Stimulated activated memory B cell treated with anti-CD40 and anti-IgM and Interleukin-4, amounts not matched to agents 10 μg/mL and 1 μg/mL and 100 μg/mL, for 72 hours (primary cell): ENCODE measurements around the gene ANKRD11.
"Not testable (repeated sequence)": the region's sequence is repeated elsewhere in the genome, so short reads cannot be mapped to it uniquely, and the experiment has no call there.

Experiments used
- ATAC-seq: fragments of 150-1000 bp; cut with Tn5 transposase; 2 replicates; pipeline ENCODE4 v1.10.0; 2021
- H3K27ac Mint-ChIP-seq: one replicate; pipeline ENCODE4 v1.8.0; 2022; ENCODE audit warnings: mild to moderate bottlenecking, mixed read lengths
- H3K27me3 Mint-ChIP-seq: one replicate; pipeline ENCODE4 v1.8.0; 2022; ENCODE audit warnings: mixed read lengths
- H3K36me3 Mint-ChIP-seq: one replicate; pipeline ENCODE4 v1.8.0; 2022; ENCODE audit warnings: mixed read lengths
- H3K4me1 Mint-ChIP-seq: one replicate; pipeline ENCODE4 v1.8.0; 2022; ENCODE audit warnings: mixed read lengths
- H3K4me3 Mint-ChIP-seq: one replicate; pipeline ENCODE4 v1.8.0; 2022; ENCODE audit warnings: mild to moderate bottlenecking, moderate library complexity, mixed read lengths
- H3K9me3 Mint-ChIP-seq: one replicate; pipeline ENCODE4 v1.8.0; 2022; ENCODE audit warnings: mixed read lengths

The ANKRD11 gene

DNA sequence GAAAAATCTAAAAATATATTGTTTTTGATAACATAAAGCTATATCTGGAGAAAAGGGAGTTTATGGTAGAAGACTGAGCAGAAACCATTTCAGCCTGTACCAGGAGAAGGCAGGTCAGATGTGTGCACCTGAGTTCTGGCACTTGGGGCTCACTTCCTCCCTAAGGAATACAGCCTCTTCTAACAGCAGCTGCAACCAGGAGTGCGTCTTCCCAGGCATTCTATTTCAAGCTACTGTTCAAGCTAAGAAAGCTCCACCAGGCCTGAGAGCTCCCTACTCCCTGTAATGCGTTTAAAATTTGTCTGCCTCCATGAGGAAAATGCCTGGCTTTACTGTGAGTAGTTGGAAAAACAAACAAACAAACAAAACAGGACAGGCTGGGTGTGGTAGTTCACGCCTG, 176.8 kb downstream of the ANKRD11 start:
- no peak overlapping the region for H3K4me3 Mint-ChIP-seq
- peaks cover 23% of the 10 kb centered on the region for H3K36me3 Mint-ChIP-seq
- no peaks in the 10 kb centered on the region for H3K9me3 Mint-ChIP-seq
- no peaks in the 10 kb centered on the region for H3K27me3 Mint-ChIP-seq
- H3K27ac Mint-ChIP-seq, result peak overlapping the region; percentile 83
- H3K4me1 Mint-ChIP-seq, result peaks cover 77% of the 10 kb centered on the region
- no peak for ATAC-seq

DNA sequence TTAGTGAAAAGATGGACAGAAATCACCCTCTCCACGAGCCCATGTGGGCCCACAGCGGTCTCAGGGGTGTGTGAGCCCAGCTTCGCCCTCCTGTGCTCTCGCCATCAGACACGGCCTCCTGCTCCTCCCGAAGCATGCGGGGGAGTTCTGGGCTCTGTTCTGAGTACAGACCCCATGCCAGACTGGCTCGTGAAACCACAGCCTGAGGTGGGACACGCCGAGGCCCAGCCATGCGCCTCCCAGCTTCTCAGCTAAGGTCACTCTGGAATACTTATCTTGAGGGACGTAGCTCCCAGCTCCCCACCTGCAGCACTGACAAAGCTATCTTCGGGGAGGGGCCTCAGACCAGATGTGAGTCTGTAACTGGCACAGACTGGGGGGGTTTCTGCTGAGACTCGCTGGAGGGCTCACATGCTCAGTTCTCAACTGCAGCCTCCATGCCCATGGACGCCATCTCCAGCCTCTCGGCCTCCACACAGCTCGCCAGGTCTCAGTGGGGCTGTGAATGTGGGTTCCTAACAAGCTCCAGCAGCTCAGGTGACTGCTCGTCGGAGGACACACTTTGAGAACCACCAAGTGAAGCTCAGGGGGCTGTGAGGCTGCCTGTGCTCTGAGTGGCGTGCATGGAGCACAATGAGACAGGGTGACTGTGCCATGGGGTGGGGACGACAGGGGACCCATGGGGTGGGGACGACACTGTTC, 177.6 kb downstream of the ANKRD11 start:
- H3K27ac Mint-ChIP-seq, result no peak overlapping the region
- H3K4me1 Mint-ChIP-seq, result peaks cover 77% of the 10 kb centered on the region
- no peak for ATAC-seq
- H3K27me3 Mint-ChIP-seq, result no peaks in the 10 kb centered on the region
- H3K36me3 Mint-ChIP-seq, result peaks cover 23% of the 10 kb centered on the region
- no peak overlapping the region for H3K4me3 Mint-ChIP-seq
- H3K9me3 Mint-ChIP-seq, result no peaks in the 10 kb centered on the region

- no peak overlapping the region for H3K4me3 Mint-ChIP-seq
- H3K36me3 Mint-ChIP-seq, result peaks cover 24% of the 10 kb centered on the region
Observed at GRCh38 chr16:89312194-89312593, 178.2 kb downstream of the ANKRD11 start.

GRCh38 chr16:89311636-89312035, 178.7 kb downstream of the ANKRD11 start:
- H3K27me3 Mint-ChIP-seq, result no peaks in the 10 kb centered on the region
- peaks cover 30% of the 10 kb centered on the region for H3K36me3 Mint-ChIP-seq
- H3K4me3 Mint-ChIP-seq, result no peak overlapping the region
- no peaks in the 10 kb centered on the region for H3K9me3 Mint-ChIP-seq
- ATAC-seq, result no peak
- peaks cover 75% of the 10 kb centered on the region for H3K4me1 Mint-ChIP-seq
- no peak overlapping the region for H3K27ac Mint-ChIP-seq

More at GRCh38 chr16:89312194-89312593, 178.2 kb downstream of the ANKRD11 start:
- Mint-ChIP-seq H3K27me3 (no peaks in the 10 kb centered on the region), H3K27ac (no peak overlapping the region), H3K4me1 (peaks cover 76% of the 10 kb centered on the region), H3K9me3 (no peaks in the 10 kb centered on the region)
- no peak for ATAC-seq

GRCh38 chr16:89309438-89310122, 180.8 kb downstream of the ANKRD11 start:
- H3K36me3 Mint-ChIP-seq, result peaks cover 25% of the 10 kb centered on the region
- H3K9me3 Mint-ChIP-seq, result no peaks in the 10 kb centered on the region
- no peak overlapping the region for H3K4me3 Mint-ChIP-seq
- H3K4me1 Mint-ChIP-seq, result peaks cover 59% of the 10 kb centered on the region
- H3K27ac Mint-ChIP-seq, result no peak overlapping the region
- no peak for ATAC-seq
- H3K27me3 Mint-ChIP-seq, result no peaks in the 10 kb centered on the region

DNA sequence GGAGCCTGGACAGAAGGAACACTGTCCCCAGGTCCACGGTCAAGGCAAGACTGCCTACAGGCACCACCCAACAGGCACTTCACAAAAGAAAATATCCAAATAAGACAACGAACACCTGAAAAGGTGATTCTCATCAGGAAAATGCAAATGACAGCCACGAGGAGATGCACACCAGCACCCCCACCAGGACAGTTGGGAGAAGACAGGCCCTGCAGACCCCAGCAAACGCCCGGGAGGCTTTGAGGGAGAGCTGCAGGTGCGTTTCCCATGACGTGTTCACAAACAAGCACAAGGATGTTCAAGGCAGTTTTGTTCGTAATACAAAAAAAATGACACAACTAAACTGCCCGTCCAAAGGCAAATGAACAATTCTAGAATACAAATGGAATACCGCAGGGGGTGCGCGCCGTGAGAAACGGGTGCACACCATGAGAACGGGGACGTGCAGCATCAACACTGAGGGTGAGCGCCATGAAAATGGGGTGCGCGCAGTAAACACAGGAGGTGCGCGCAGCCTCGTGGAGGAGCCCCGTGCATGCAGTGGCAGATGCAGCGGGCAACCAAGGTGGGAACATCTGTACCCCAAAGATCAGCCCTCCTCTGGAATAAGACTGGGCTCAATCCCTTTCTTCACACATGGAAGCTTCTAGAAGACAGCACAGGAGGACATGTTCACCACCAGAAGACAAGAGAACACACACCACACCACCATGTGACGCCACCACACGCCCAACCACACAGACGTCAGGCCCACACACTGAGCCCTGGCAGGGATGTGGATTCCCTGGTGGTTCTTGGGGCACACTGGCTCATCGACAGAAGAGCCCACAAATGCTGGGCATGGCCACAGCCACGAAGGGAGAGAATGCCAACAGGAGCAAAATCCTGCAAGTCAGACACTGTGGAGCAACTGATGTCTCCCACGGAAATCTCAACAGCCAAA, 181.7 kb downstream of the ANKRD11 start:
- peaks cover 59% of the 10 kb centered on the region for H3K4me1 Mint-ChIP-seq
- no peak for ATAC-seq

GRCh38 chr16:89307421-89307805, 182.9 kb downstream of the ANKRD11 start:
- Mint-ChIP-seq H3K9me3 (no peaks in the 10 kb centered on the region), H3K27ac (no peak overlapping the region), H3K36me3 (peaks cover 33% of the 10 kb centered on the region), H3K4me3 (no peak overlapping the region), H3K27me3 (no peaks in the 10 kb centered on the region), H3K4me1 (peaks cover 61% of the 10 kb centered on the region)
- no peak for ATAC-seq

More for the DNA sequence above, 181.7 kb downstream of the ANKRD11 start:
- Mint-ChIP-seq H3K27me3 (no peaks in the 10 kb centered on the region), H3K4me3 (no peak overlapping the region), H3K36me3 (peaks cover 29% of the 10 kb centered on the region), H3K27ac (no peak overlapping the region), H3K9me3 (no peaks in the 10 kb centered on the region)

DNA sequence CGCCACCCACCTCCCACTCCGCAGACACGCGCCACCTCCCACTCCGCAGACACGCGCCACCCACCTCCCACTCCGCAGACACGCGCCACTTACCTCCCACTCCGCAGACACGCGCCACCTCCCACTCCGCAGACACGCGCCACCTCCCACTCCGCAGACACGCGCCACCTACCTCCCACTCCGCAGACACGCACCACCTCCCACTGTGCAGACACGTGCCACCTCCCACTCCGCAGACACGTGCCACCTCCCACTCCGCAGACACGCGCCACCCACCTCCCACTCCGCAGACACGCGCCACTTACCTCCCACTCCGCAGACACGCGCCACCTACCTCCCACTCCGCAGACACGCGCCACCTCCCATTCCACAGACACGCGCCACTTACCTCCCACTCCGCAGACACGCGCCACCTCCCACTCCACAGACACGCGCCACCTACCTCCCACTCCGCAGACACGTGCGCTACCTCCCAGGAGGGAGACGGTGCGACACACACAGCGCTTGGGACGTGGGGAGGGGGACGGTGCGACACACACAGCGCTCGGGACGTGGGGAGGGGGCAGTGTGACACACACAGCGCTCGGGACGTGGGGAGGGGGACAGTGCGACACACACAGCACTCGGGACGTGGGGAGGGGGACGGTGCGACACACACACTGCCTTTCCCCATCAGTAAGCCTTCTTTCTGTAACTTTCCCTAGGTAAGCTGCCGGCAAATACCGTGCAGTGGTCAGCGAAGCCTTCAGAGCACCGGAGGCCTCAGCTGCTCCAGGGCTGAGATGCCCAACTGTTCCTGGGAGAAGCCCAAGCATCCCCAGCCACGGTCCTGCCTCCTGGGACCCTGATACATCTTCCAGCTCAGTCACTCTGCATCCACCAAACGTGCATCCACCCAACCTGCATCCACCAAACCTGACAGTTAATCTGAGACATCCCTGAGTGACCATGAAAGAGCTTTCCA, 183.6 kb downstream of the ANKRD11 start:
- Mint-ChIP-seq H3K4me1 (peaks cover 64% of the 10 kb centered on the region), H3K36me3 (peaks cover 35% of the 10 kb centered on the region)
- H3K9me3 Mint-ChIP-seq, H3K27me3 Mint-ChIP-seq, H3K4me3 Mint-ChIP-seq, ATAC-seq, H3K27ac Mint-ChIP-seq: not testable (repeated sequence)

- no peak overlapping the region for H3K27ac Mint-ChIP-seq
- no peaks in the 10 kb centered on the region for H3K27me3 Mint-ChIP-seq
- peaks cover 66% of the 10 kb centered on the region for H3K4me1 Mint-ChIP-seq
- H3K9me3 Mint-ChIP-seq, result no peaks in the 10 kb centered on the region
- peaks cover 44% of the 10 kb centered on the region for H3K36me3 Mint-ChIP-seq
- no peak for ATAC-seq
- no peak overlapping the region for H3K4me3 Mint-ChIP-seq
Observed at GRCh38 chr16:89304941-89305705, 185.2 kb downstream of the ANKRD11 start.

DNA sequence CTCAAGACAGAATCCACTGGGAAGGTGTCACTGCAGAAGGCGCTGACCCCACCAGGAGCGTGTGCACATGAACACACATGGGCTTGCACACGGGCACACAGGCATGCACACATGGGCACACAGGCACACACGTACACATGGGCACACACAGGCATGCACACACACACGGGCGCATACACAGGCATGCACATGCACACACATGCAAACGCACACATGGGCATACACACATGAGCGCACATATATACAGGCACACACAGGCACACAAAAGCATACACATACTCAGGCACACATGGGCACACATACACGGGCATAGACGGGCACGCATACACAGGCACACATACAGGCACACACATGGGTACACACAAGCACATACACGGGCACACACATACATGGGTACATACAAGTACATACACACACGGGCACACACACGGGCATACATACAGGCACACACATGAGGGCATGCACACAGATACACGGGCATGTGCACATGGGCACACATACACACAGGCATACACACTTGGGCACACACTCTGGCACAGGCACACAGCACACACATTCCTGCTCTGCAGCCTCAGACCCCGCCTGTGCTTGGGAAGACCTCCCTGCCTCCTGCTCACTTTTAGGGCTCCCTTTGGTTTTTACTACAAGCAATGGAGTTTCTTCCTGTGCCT, 186.0 kb downstream of the ANKRD11 start:
- H3K36me3 Mint-ChIP-seq, result peaks cover 44% of the 10 kb centered on the region

GRCh38 chr16:89303617-89304016, 186.7 kb downstream of the ANKRD11 start:
- H3K27ac Mint-ChIP-seq, result no peak overlapping the region
- peaks cover 56% of the 10 kb centered on the region for H3K4me1 Mint-ChIP-seq
- H3K9me3 Mint-ChIP-seq, result no peaks in the 10 kb centered on the region
- ATAC-seq, result peak; percentile 61
- peaks cover 50% of the 10 kb centered on the region for H3K36me3 Mint-ChIP-seq
- no peak overlapping the region for H3K4me3 Mint-ChIP-seq
- H3K27me3 Mint-ChIP-seq, result no peaks in the 10 kb centered on the region

More for the DNA sequence above, 186.0 kb downstream of the ANKRD11 start:
- no peak for ATAC-seq
- Mint-ChIP-seq H3K4me1 (peaks cover 58% of the 10 kb centered on the region), H3K27ac (no peak overlapping the region), H3K27me3 (no peaks in the 10 kb centered on the region), H3K9me3 (no peaks in the 10 kb centered on the region), H3K4me3 (no peak overlapping the region)

- Mint-ChIP-seq H3K4me1 (peaks cover 53% of the 10 kb centered on the region), H3K27me3 (no peaks in the 10 kb centered on the region), H3K4me3 (no peak overlapping the region), H3K36me3 (peaks cover 54% of the 10 kb centered on the region), H3K27ac (no peak overlapping the region), H3K9me3 (no peaks in the 10 kb centered on the region)
- ATAC-seq, result no peak
Observed at GRCh38 chr16:89300976-89301360, 189.4 kb downstream of the ANKRD11 start.

DNA sequence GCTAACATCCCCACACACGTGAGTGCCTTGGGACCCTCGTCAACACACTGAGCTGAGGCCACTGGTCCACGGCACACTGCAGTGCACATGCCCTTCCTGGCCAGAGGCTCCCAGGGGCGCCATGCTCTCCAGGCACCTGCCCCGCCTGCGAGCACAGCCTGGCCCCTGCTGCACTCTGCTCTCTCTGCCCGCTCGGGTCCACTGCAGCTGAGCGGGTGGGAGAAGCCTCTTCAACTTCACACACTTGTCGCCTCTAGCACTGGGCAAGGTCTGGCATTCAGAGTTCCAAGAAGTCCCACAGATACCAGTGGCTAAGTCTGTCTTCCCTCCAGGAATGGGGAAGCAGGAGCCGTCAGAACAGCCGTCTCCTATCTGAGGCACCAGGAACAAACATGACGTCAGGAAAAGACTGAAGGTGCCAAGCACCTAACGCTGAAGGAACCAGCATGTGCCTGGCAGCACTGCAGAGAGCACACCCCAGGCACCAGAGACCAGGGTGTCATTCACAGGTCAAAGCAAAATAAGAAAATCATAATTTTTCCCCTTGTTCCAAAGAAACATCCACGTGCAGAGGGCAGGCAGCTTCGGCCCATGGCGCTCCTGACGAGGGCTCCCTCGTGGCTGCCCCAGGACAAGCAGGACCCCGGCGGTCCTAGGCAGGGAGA, 189.9 kb downstream of the ANKRD11 start:
- Mint-ChIP-seq H3K9me3 (no peaks in the 10 kb centered on the region), H3K27me3 (no peaks in the 10 kb centered on the region), H3K4me1 (peaks cover 54% of the 10 kb centered on the region), H3K36me3 (peaks cover 54% of the 10 kb centered on the region), H3K4me3 (no peak overlapping the region), H3K27ac (no peak overlapping the region)
- no peak for ATAC-seq
